HG03196 (cell line): Measurements from ENCODE around the gene MRPL30.
"Not testable (repeated sequence)": the region's sequence is repeated elsewhere in the genome, so short reads cannot be mapped to it uniquely, and the experiment has no call there.

ENCODE experiments used
- ATAC-seq: cut with Tn5 transposase; IDR thresholded peaks from one replicate; pipeline ENCODE4 v1.9.1; 2021; ENCODE audit not compliant: unreplicated experiment

Gene MRPL30

DNA sequence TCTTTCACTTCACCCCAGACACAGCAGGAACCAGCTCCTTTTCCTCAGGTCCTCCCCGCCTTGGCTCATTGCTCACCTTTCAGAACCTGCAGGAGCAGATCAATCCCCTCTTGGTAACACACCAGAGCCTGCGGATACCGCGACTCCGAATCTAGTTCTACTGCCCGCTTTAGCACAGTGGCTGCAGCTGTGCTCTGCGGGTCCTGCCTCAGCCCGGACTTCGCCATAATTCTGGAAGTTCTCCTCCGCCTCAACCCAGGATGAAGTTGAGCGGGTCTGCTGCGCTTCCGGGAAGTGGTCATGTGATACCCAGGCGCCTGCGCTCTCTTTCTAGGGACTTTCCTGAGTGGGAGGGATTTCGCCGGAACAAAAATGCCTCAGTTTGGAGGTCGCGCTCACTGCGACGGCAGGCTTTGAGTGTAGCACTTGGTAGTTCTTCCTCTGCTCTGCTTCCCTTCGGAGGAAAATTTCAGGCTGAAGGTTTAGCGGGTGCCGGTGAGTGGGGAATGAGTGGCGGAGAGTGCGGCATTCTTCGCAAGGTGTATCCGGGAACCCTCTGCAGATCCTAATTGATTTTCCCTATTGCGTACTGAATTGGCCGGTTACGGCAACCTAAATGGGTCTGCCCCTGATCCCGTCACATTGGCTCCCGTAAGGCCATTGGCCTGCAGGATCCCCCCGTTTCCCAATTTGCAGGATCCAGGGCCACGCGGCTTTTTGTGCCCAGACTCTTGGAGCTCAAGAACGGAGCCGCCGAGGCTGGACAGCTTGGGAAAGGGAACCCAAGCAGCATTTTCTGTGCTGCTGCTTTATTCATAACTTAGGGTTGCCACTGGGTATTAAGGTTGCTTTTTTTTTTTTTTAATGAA is at the start of gene MRPL30, which contains the start of gene MITD1:
Gene MRPL30 (plus strand): TSS at position 430 of the 869 bp plus-strand sequence. CDS start 5,020 bp downstream, outside the sequence.
Gene MITD1 (minus strand): TSS at position 304 of the 869 bp plus-strand sequence. CDS start 77 bp downstream, at position 227.
- peak; percentile 94 for ATAC-seq

DNA sequence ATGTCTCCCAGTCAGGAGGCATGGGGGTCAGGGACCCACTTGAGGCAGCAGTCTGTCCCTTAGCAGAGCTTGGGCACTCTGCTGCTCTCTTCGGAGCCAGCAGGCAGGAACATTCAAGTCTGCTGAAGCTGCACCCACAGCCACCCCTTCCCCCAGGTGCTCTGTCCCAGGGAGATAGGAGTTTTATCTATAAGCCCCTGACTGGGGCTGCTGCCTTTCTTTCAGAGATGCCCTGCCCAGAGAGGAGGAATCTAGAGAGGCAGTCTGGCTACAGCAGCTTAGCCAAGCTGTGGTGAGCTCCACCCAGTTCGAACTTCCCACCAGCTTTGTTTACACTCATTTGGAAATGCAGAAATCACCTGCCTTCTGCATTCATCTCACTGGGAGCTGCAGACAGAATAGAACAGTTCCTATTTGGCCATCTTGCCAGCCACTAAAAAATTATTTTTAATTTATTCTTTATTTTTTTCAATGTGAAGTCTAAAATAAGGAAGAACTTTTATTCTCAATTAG is 45.9 kb upstream of the MRPL30 start:
- ATAC-seq = not testable (repeated sequence)

DNA sequence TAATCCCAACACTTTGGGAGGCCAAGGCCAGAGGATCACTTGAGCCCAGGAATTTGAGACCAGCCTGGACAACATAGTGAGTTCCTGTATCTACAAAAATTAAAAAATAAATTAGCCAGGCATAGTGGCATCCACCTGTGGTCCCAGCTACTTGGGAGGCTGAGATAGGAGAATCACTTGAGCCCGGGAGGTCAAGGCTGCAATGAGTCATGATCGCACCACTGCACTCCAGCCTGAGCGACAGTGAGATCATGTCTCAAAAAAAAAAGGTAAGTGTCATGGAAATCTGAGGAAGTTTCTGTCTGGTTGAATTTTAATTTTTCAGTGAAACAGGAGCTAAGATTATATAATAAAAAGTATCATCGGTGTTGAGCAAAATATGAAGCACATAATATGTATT is 42.0 kb upstream of the MRPL30 start:
- ATAC-seq = no peak

GRCh38 chr2:99140056-99140859 is 40.7 kb upstream of the MRPL30 start:
- ATAC-seq = no peak

DNA sequence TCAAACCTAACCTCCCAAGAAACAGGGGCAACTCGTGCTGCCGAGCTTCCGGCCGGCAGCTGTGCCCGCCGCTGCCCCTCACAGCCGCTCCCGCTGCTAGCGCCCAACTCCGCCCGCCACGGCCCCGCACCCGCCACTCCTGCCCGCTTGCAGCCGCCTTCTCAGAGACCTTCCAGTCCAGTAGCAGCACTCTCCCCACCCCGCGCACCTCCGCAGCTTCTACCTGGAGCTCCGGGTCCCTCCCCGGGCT is 40.2 kb upstream of the MRPL30 start:
- peak; percentile 42 for ATAC-seq

- ATAC-seq = peak; percentile 85
Observed at GRCh38 chr2:99141110-99142108, 39.6 kb upstream of the MRPL30 start, which contains the start of gene C2orf15. Gene C2orf15 (plus strand): TSS chr2:99141707. CDS start chr2:99150559, 8,852 bp downstream.

DNA sequence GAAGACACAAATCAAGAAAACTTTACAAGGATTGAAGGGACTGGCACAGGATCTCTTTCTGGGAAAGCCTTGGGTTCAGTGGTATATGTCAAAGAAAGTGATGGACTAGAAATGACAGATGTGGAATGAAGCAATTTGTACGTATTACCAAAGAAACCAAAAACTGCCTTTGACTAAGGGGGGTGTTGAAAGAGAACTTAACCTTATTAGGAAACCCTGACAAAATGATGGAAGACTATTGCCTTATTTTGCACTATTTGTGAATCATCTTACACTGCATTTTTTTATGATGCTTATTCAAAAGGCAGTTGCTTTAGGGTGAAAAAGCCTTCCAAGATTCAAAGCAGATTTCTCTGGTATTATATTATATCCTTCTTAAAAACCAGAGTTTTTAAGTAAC is 30.3 kb upstream of the MRPL30 start:
- ATAC-seq = no peak

- ATAC-seq = no peak
Observed at GRCh38 chr2:99152199-99152895, 28.6 kb upstream of the MRPL30 start.

- no peak for ATAC-seq
Observed at GRCh38 chr2:99153921-99154604, 26.9 kb upstream of the MRPL30 start.

- ATAC-seq = peak; percentile 93
Observed at GRCh38 chr2:99154643-99155536, 26.1 kb upstream of the MRPL30 start, which contains the start of the genes LIPT1 and TSGA10. Gene LIPT1 (plus strand): TSS chr2:99154967. CDS start chr2:99161958, 6,991 bp downstream. Gene TSGA10 (minus strand): TSS chr2:99154942. CDS start chr2:99109439, 45,503 bp downstream.

DNA sequence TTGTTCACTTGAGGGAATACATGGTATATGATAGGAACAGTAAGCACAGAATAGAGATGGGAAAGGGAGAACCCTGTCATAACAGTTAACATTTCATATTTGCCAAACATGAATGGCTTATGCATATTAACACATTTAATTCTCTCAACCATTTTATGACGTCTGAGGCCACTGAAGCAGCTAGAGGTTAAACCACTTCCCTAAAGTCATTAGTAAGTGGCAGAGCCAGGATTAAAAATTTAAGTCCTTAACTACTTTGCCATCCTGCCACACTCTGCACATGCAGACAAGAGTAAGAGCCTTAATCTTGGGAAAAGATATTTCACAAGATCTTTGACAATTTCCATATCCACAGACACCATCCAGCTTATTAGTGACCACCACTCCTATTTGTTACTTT is 24.1 kb upstream of the MRPL30 start:
- no peak for ATAC-seq

DNA sequence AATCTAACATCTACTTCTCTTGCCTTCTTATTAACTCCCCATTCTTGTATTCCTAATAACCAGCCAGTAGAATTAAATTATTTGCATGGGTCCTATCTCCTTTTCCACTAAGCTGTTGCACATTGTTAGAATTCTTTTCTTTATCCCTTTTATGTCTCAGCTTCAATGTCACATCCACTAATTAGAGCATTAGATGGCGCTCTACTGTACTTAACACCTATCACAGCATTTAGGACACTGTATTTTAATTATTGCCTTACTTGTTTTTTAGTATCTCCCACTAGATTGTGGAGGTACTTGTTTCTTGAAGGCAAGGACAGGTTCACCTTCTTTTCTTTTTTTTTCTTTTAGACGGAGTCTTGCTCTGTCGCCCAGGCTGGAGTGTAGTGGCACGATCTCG is 22.4 kb upstream of the MRPL30 start:
- ATAC-seq = no peak

GRCh38 chr2:99159594-99159993 is 21.4 kb upstream of the MRPL30 start:
- ATAC-seq = no peak

GRCh38 chr2:99166218-99166617 is 14.8 kb upstream of the MRPL30 start:
- no peak for ATAC-seq

DNA sequence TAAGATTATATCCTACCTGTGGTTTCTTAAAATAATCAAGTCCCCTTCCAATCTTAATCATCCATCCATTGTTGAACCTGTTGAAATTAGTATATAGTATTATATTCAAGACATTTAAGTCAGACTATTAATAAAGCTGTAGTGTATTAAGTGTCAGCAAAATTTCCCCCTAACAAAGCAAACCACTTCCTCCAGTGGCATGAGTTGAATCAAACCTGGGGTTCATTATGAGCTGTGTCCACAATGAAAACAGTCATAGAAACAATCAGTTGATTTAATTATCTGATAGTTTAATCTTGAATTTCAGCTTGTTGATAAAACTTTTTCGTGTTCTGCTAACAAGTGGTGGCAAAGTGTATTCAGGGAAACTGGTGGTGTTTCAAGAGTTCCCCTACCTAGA is 11.4 kb upstream of the MRPL30 start:
- no peak for ATAC-seq

DNA sequence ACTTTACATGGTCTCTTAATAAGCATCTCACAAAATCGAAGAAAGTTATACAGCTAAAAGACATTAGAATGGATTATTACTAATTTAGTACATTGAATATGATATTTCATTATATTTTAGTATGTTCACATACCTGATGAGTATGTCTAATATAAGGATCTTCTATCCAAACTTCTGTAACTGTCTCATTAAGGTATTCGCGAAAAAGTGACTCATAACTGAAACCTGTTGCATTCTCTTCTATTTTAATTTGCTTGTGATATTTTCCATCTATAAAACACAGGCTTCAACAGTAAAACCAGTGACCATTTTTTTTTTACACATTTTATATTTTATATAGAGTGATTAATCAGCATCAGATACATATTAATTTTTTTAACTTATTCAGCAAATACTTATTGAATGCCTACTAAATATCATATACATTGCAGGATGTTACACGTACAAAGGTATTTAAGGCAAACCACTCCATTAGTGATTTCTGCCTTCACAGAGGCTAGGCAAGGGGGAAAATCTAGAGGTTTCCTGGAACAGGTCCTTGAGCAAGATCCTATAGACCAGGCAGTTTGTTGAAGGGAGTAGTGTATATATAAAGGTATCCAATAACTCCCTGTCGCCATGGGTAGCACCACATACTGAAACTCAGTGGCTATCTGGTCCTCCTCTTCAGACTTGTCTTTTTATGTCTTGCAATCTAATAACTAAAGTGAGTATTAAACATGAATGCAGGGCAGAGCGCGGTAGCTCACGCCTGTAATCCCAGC is 9.4 kb upstream of the MRPL30 start:
- no peak for ATAC-seq

DNA sequence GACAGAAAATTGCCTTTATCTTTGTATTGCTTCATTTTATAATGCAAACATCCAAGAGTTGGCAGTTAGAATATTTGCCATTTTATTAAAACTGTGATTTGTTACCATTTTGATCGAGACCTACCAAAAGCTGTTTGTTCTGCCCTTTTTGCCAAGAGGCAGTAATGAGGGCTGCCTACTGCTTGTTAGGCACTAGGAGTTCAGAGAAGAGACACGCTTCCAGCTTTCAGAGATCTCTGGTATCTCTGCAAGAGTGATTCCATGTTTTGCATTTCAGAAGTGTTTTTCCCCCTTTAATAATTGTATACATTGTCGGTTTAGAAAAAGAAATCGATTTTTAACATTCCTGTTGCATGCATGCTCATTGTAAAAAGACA is 628 bp downstream of the MRPL30 start:
- no peak for ATAC-seq
